Hepatocyte (in vitro differentiated cells): ENCODE measurements around the gene FBXL15.

ENCODE experiments used
- CTCF ChIP-seq: fragments of 200-600 bp; sonication (generic); IDR thresholded peaks from 2 replicates; pipeline ENCODE4 v1.5.1; 2016; ENCODE audit warnings: antibody characterized with exemption, mild to moderate bottlenecking; ENCODE audit not compliant: poor library complexity
- EZH2 ChIP-seq: fragments of 200-600 bp; sonication (generic); IDR thresholded peaks from 2 replicates; pipeline ENCODE4 v1.6.1; 2016; ENCODE audit warnings: antibody characterized with exemption, mild to moderate bottlenecking, borderline replicate concordance
- EZH2phosphoT487 ChIP-seq: fragments of 200-600 bp; sonication (generic); IDR thresholded peaks from one replicate; pipeline ENCODE4 v1.6.1; 2018; ENCODE audit warnings: antibody characterized with exemption, mild to moderate bottlenecking, low read depth, moderate library complexity; ENCODE audit not compliant: unreplicated experiment, severe bottlenecking

- TF ChIP-seq CTCF, result no peak
- TF ChIP-seq EZH2phosphoT487, result no peak
- TF ChIP-seq EZH2, result no peak
These were observed 41.9 kb downstream of the FBXL15 start for GRCh38 chr10:102462512-102463054.
